ENCODE measurements around the gene KCTD16. TPM values are rescaled to one million over a fixed set of nuclear protein-coding genes. Genes with fewer than 3 reads are reported as not detected.

Gene KCTD16
- total RNA-seq, 2 donors from 2014 or later = 0.29 to 0.44 TPM

DNA sequence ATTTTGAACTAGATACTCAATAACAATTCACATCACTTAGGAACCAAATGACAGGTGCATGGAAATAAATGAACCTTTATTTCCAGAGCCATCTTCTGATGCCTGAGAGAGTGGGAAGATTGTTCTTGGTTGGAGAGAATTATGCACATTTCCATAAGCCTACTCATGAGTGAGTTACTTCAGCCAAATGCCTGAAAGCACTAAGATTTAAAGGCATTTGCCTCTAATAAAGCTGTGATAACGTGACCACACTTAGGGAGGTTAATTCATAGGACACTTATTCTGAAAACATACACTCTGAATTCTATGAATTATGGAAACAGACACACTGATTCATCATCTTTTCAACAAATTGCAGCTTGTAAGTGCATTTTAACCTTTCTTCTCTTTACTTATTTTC lies 40.0 kb downstream of the KCTD16 start:
- DNase-seq = no peak
- no peaks in the 10 kb centered on the region for H3K36me3 Mint-ChIP-seq (ENCODE audit: low read depth)
- no peaks in the 10 kb centered on the region for H3K4me1 ChIP-seq (ENCODE audit: control insufficient read depth, insufficient read depth, low read length)
- no peak overlapping the region for H3K27ac ChIP-seq (ENCODE audit: low read depth, low read length)
- peaks cover 18% of the 10 kb centered on the region for H3K27me3 ChIP-seq (ENCODE audit: control insufficient read depth, insufficient read depth, low read length, poor library complexity, severe bottlenecking)
- H3K9ac ChIP-seq (ENCODE audit: extremely low read depth, low read length, poor library complexity, severe bottlenecking) = no peak overlapping the region
- no peaks in the 10 kb centered on the region for H3K9me3 ChIP-seq (ENCODE audit: control insufficient read depth, low read length)
- peaks cover 27% of the 10 kb centered on the region for H3K27me3 Mint-ChIP-seq (ENCODE audit: insufficient read depth)
- H3K9me3 Mint-ChIP-seq = no peaks in the 10 kb centered on the region
- H3K4me3 Mint-ChIP-seq = no peak overlapping the region
- TF ChIP-seq, protein P1, sequence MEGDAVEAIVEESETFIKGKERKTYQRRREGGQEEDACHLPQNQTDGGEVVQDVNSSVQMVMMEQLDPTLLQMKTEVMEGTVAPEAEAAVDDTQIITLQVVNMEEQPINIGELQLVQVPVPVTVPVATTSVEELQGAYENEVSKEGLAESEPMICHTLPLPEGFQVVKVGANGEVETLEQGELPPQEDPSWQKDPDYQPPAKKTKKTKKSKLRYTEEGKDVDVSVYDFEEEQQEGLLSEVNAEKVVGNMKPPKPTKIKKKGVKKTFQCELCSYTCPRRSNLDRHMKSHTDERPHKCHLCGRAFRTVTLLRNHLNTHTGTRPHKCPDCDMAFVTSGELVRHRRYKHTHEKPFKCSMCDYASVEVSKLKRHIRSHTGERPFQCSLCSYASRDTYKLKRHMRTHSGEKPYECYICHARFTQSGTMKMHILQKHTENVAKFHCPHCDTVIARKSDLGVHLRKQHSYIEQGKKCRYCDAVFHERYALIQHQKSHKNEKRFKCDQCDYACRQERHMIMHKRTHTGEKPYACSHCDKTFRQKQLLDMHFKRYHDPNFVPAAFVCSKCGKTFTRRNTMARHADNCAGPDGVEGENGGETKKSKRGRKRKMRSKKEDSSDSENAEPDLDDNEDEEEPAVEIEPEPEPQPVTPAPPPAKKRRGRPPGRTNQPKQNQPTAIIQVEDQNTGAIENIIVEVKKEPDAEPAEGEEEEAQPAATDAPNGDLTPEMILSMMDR (conservative IDR thresholded peaks at IDR 0.05) = no peak
- no peak overlapping the region for H3K4me3 ChIP-seq (ENCODE audit: low read length)
- H3K27ac Mint-ChIP-seq = no peak overlapping the region
- WGBS, 2 experiments (ENCODE audit: insufficient coverage in 1 of 2, insufficient read length in 1 of 2) = 87 to 92% methylated on average over 1 of the region's 1 CpG
- H3K36me3 ChIP-seq (ENCODE audit: control insufficient read depth, insufficient read depth, low read length) = no peaks in the 10 kb centered on the region
- no peaks in the 10 kb centered on the region for H3K4me1 Mint-ChIP-seq

DNA sequence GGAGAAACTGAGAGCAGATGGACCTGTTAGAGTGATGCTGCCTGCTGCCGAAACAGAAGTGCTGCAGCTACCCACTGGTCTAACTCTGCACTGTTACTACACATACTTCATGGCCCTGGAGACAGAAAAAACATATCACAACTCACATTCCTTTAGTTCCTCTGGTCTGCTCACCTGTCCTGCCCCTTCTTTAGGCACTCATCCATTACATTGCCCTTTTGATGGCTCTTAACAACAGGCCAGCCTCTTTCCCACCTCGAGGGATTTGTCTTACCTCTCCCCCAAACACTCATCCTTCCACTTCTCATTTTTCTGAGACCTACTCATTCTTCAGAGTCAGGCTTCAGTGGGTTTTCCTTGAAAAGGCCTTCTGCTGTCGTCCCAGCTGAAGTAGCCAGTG lies 49.2 kb downstream of the KCTD16 start:
- Histone ChIP-seq H3K4me3 (ENCODE audit: low read length) (no peak overlapping the region), H3K27me3 (ENCODE audit: control insufficient read depth, insufficient read depth, low read length, poor library complexity, severe bottlenecking) (peaks cover 7% of the 10 kb centered on the region), H3K9ac (ENCODE audit: extremely low read depth, low read length, poor library complexity, severe bottlenecking) (no peak overlapping the region), H3K4me1 (ENCODE audit: control insufficient read depth, insufficient read depth, low read length) (no peaks in the 10 kb centered on the region), H3K27ac (ENCODE audit: low read depth, low read length) (no peak overlapping the region), H3K9me3 (ENCODE audit: control insufficient read depth, low read length) (no peaks in the 10 kb centered on the region), H3K36me3 (ENCODE audit: control insufficient read depth, insufficient read depth, low read length) (no peaks in the 10 kb centered on the region)
- Mint-ChIP-seq H3K27me3 (ENCODE audit: insufficient read depth) (no peaks in the 10 kb centered on the region), H3K36me3 (ENCODE audit: low read depth) (no peaks in the 10 kb centered on the region), H3K4me3 (no peak overlapping the region), H3K9me3 (no peaks in the 10 kb centered on the region), H3K4me1 (no peaks in the 10 kb centered on the region), H3K27ac (no peak overlapping the region)
- DNase-seq = no peak
- TF ChIP-seq, protein P1 (conservative IDR thresholded peaks at IDR 0.05) = no peak
- 87% methylated on average over 3 of the region's 3 CpGs for WGBS, 2 experiments (ENCODE audit: insufficient coverage in 1 of 2, insufficient read length in 1 of 2)

DNA sequence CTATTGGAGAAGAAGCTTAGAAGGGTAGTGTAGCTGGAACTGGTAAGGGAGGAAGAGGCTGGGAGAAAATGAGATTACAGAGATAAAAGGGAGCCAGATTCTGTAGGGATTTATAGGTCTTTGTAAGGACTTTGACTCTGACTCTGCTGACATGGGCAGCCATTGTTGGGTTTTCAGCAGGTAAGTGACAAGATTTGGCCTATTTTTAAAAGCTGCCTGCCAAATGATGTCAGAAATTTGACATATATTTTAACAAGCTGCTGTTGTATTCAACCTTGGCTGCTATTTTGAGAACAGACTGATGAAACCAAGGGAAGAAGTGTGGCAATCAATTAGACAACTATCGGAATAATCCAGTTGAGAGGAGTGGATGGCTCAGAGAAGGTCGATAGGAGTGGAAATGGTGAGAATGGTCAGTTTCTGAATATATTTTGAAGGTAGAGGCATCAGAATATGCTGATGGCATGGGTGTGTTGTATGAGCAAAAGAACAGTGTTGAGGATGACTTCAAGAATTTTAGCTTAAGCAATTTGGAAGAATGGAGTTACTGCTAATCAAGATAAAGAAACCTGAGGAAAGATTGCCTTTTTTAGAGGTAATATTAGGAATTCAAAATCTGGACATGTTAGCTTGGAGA lies 56.8 kb downstream of the KCTD16 start:
- WGBS, 2 experiments (ENCODE audit: insufficient coverage in 1 of 2, insufficient read length in 1 of 2) = 92 to 97% methylated on average over 2 of the region's 2 CpGs
- Mint-ChIP-seq H3K27ac (no peak overlapping the region), H3K36me3 (ENCODE audit: low read depth) (no peaks in the 10 kb centered on the region), H3K4me1 (peaks cover 3% of the 10 kb centered on the region), H3K4me3 (no peak overlapping the region), H3K27me3 (ENCODE audit: insufficient read depth) (no peaks in the 10 kb centered on the region), H3K9me3 (no peaks in the 10 kb centered on the region)
- no peaks in the 10 kb centered on the region for H3K27me3 ChIP-seq (ENCODE audit: control insufficient read depth, insufficient read depth, low read length, poor library complexity, severe bottlenecking)
- no peak for DNase-seq
- no peak overlapping the region for H3K27ac ChIP-seq (ENCODE audit: low read depth, low read length)
- TF ChIP-seq, protein P1 (conservative IDR thresholded peaks at IDR 0.05) = no peak
- no peaks in the 10 kb centered on the region for H3K4me1 ChIP-seq (ENCODE audit: control insufficient read depth, insufficient read depth, low read length)
- no peak overlapping the region for H3K9ac ChIP-seq (ENCODE audit: extremely low read depth, low read length, poor library complexity, severe bottlenecking)
- H3K36me3 ChIP-seq (ENCODE audit: control insufficient read depth, insufficient read depth, low read length) = no peaks in the 10 kb centered on the region
- H3K9me3 ChIP-seq (ENCODE audit: control insufficient read depth, low read length) = no peaks in the 10 kb centered on the region
- no peak overlapping the region for H3K4me3 ChIP-seq (ENCODE audit: low read length)

All from endodermal cell (in vitro differentiated cells).